ENCODE data around the gene RASAL2.

- TF ChIP-seq CTCF (IDR thresholded peaks at IDR 0.05) (no peak), POLR2A (IDR thresholded peaks at IDR 0.05) (no peak)
Measured at GRCh38 chr1:178223289-178223688, 129.4 kb downstream of the RASAL2 start.
